IMR-90 (cell line): ENCODE results near the gene FRYL. TPM values are rescaled to one million over a fixed set of nuclear protein-coding genes. Genes with fewer than 3 reads are reported as not detected.

ENCODE experiments used
- ATAC-seq: fragments of 200-7000 bp; cut with Tn5 transposase; 2 replicates; pipeline ENCODE4 v1.9.1; 2020; ENCODE audit warnings: low read depth, mild to moderate bottlenecking, moderate library complexity
- BruUV-seq: library from RNA; stranded (reverse); fragments of 400-500 nt; replicated peaks from 2 replicates; lab custom pipeline; 2021; lab: Mats Ljungman, UMichigan
- CTCF ChIA-PET: fragments of 300-600 bp; formaldehyde crosslinking; extraction: SDS; loops from one replicate; lab custom pipeline; 2021; ENCODE audit warnings: antibody characterized with exemption; lab: Yijun Ruan, JAX
- POLR2A ChIA-PET: fragments of 300-600 bp; sonication (Branson Sonifier 250); formaldehyde crosslinking; loops from one replicate; lab custom pipeline; 2022; ENCODE audit warnings: antibody characterized with exemption; ENCODE audit not compliant: unreplicated experiment; lab: Charles Lee
- DNase-seq: peaks from one replicate; pipeline ENCODE4 v3.0.0; 2013
- H2AFZ ChIP-seq: replicated peaks from 2 replicates; pipeline ENCODE3; 2013; ENCODE audit warnings: low read length, mild to moderate bottlenecking; ENCODE audit not compliant: poor library complexity
- H2AK5ac ChIP-seq: 2 replicates; pipeline ENCODE4 v1.6.1; 2013; ENCODE audit warnings: low read depth, low read length, inconsistent platforms
- H2AK9ac ChIP-seq: replicated peaks from 2 replicates; pipeline ENCODE3; 2013; ENCODE audit warnings: mild to moderate bottlenecking, low read depth, low read length, moderate library complexity; ENCODE audit not compliant: poor library complexity
- H2BK120ac ChIP-seq: 2 replicates; pipeline ENCODE4 v1.6.1; 2013; ENCODE audit warnings: low read depth, low read length, inconsistent platforms
- H2BK15ac ChIP-seq: 3 replicates; pipeline ENCODE4 v1.6.1; 2013; ENCODE audit warnings: low read depth, low read length, inconsistent platforms
- H2BK20ac ChIP-seq: 2 replicates; pipeline ENCODE4 v1.6.1; 2013; ENCODE audit warnings: low read depth, mild to moderate bottlenecking, inconsistent platforms, low read length, moderate library complexity
- H2BK5ac ChIP-seq: 2 replicates; pipeline ENCODE4 v1.6.1; 2013; ENCODE audit warnings: mild to moderate bottlenecking, low read depth, low read length, inconsistent platforms; ENCODE audit not compliant: poor library complexity, severe bottlenecking
- H3K14ac ChIP-seq: replicated peaks from 2 replicates; pipeline ENCODE4 v1.6.1; 2013; ENCODE audit warnings: low read depth, low read length, inconsistent platforms
- H3K18ac ChIP-seq: 2 replicates; pipeline ENCODE4 v1.6.1; 2013; ENCODE audit warnings: low read depth, low read length, control low read depth
- H3K23ac ChIP-seq: 2 replicates; pipeline ENCODE4 v1.6.1; 2013; ENCODE audit warnings: low read depth, low read length, inconsistent platforms
- H3K27ac ChIP-seq: 2 replicates; pipeline ENCODE4 v1.5.1; 2013; ENCODE audit warnings: mild to moderate bottlenecking, control low read depth, low read length; ENCODE audit not compliant: insufficient read depth
- H3K27me3 ChIP-seq: 2 replicates; pipeline ENCODE4 v1.6.1; 2013; ENCODE audit warnings: low read length; ENCODE audit not compliant: control insufficient read depth, insufficient read depth
- H3K36me3 ChIP-seq: 2 replicates; pipeline ENCODE4 v1.6.1; 2013; ENCODE audit warnings: low read length, mixed read lengths; ENCODE audit not compliant: control insufficient read depth, insufficient read depth
- H3K4ac ChIP-seq: 2 replicates; pipeline ENCODE4 v1.6.1; 2013; ENCODE audit warnings: low read depth, low read length, inconsistent platforms
- H3K4me1 ChIP-seq: 2 replicates; pipeline ENCODE4 v1.6.1; 2013; ENCODE audit warnings: low read length, mixed read lengths; ENCODE audit not compliant: control insufficient read depth, insufficient read depth
- H3K4me2 ChIP-seq: 2 replicates; pipeline ENCODE4 v1.6.1; 2013; ENCODE audit warnings: low read depth, mild to moderate bottlenecking, control low read depth, low read length, moderate library complexity
- H3K4me3 ChIP-seq: 2 replicates; pipeline ENCODE4 v1.5.1; 2013; ENCODE audit warnings: low read depth, mild to moderate bottlenecking, control low read depth, low read length, moderate library complexity; ENCODE audit not compliant: insufficient read depth
- H3K56ac ChIP-seq: 2 replicates; pipeline ENCODE4 v1.6.1; 2013; ENCODE audit warnings: low read length, inconsistent platforms; ENCODE audit not compliant: insufficient read depth; ENCODE audit errors: extremely low read depth
- H3K79me1 ChIP-seq, 2 experiments: 2 replicates each; pipeline ENCODE4 v1.6.1; 2013; ENCODE audit warnings: low read length in 2 of 2, inconsistent platforms in 1 of 2, low read depth in 1 of 2
- H3K9ac ChIP-seq: 2 replicates; pipeline ENCODE4 v1.6.1; 2013; ENCODE audit warnings: low read depth, low read length, control low read depth
- H3K9me1 ChIP-seq: 2 replicates; pipeline ENCODE4 v1.6.1; 2013; ENCODE audit warnings: low read length, inconsistent platforms; ENCODE audit not compliant: insufficient read depth
- H3K9me3 ChIP-seq: 2 replicates; pipeline ENCODE4 v1.6.1; 2013; ENCODE audit warnings: low read length; ENCODE audit not compliant: control insufficient read depth, insufficient read depth
- H4K20me1 ChIP-seq: 2 replicates; pipeline ENCODE4 v1.6.1; 2013; ENCODE audit warnings: low read length, inconsistent platforms; ENCODE audit not compliant: insufficient read depth
- H4K5ac ChIP-seq: 2 replicates; pipeline ENCODE4 v1.6.1; 2013; ENCODE audit warnings: mild to moderate bottlenecking, low read depth, low read length, control low read depth
- H4K8ac ChIP-seq, 2 experiments: 2 replicates each; pipeline ENCODE4 v1.6.1; 2013; ENCODE audit warnings: low read depth in 2 of 2, low read length in 2 of 2, control low read depth in 1 of 2, inconsistent platforms in 1 of 2
- H4K91ac ChIP-seq: 2 replicates; pipeline ENCODE4 v1.6.1; 2013; ENCODE audit warnings: low read depth, low read length, inconsistent platforms; ENCODE audit not compliant: insufficient read depth
- BHLHE40 ChIP-seq: fragments of 150-350 bp; IDR thresholded peaks from 2 replicates; pipeline ENCODE4 v1.6.1; 2016; ENCODE audit warnings: mild to moderate bottlenecking, low read depth, low read length
- CEBPB ChIP-seq: IDR thresholded peaks from 2 replicates; pipeline ENCODE4 v1.6.1; 2012; ENCODE audit warnings: low read depth, low read length, improper control_type of control experiment
- CHD1 ChIP-seq: IDR thresholded peaks from 2 replicates; pipeline ENCODE4 v1.6.1; 2012; ENCODE audit warnings: low read depth, low read length, improper control_type of control experiment
- FOS ChIP-seq: fragments of 150-350 bp; IDR thresholded peaks from 2 replicates; pipeline ENCODE4 v1.6.1; 2016; ENCODE audit warnings: low read depth, low read length
- MAFK ChIP-seq: IDR thresholded peaks from 2 replicates; pipeline ENCODE4 v1.6.1; 2012; ENCODE audit warnings: low read depth, low read length, improper control_type of control experiment
- MAZ ChIP-seq: IDR thresholded peaks from 2 replicates; pipeline ENCODE4 v1.6.1; 2012; ENCODE audit warnings: low read depth, mild to moderate bottlenecking, low read length, improper control_type of control experiment, moderate library complexity, borderline replicate concordance
- MXI1 ChIP-seq: IDR thresholded peaks from 2 replicates; pipeline ENCODE4 v1.6.1; 2012; ENCODE audit warnings: low read depth, mild to moderate bottlenecking, low read length, moderate library complexity, borderline replicate concordance
- NFE2L2 ChIP-seq: fragments of 150-350 bp; IDR thresholded peaks from 2 replicates; pipeline ENCODE4 v1.6.1; 2016; ENCODE audit warnings: low read depth, mild to moderate bottlenecking, low read length
- POLR2A ChIP-seq: IDR thresholded peaks from 2 replicates; pipeline ENCODE4 v1.6.1; 2012; ENCODE audit warnings: mild to moderate bottlenecking, low read depth, low read length
- RAD21 ChIP-seq: IDR thresholded peaks from 2 replicates; pipeline ENCODE4 v1.6.1; 2012; ENCODE audit warnings: low read length, improper control_type of control experiment
- RCOR1 ChIP-seq: IDR thresholded peaks from 2 replicates; pipeline ENCODE4 v1.6.1; 2012; ENCODE audit warnings: mild to moderate bottlenecking, low read length, improper control_type of control experiment; ENCODE audit not compliant: insufficient replicate concordance
- RFX5 ChIP-seq: IDR thresholded peaks from 2 replicates; pipeline ENCODE4 v1.8.0; 2012; ENCODE audit warnings: low read depth, mild to moderate bottlenecking, low read length, moderate library complexity
- SMC3 ChIP-seq: fragments of 150-350 bp; IDR thresholded peaks from 2 replicates; pipeline ENCODE4 v1.6.1; 2016; ENCODE audit warnings: low read depth, mild to moderate bottlenecking, antibody characterized with exemption, low read length, moderate library complexity
- WGBS, 2 experiments: methylation state at CpG; one replicate each; pipeline versions ENCODE4 v1.1.5 to v1.1.7; 2013; ENCODE audit warnings: missing lambda C conversion rate in 2 of 2; ENCODE audit not compliant: insufficient read length in 1 of 2; ENCODE audit errors: extremely low coverage in 2 of 2; 5-methylcytosine and 5-hydroxymethylcytosine counted together
- dilution Hi-C: fragments of 300-500 bp; cut with HindIII; formaldehyde crosslinking; loops from one replicate; pipeline ENCODE4 v1.14.3; 2018; ENCODE audit warnings: low sequenced_read_pairs; ENCODE audit not compliant: unreplicated experiment
- in situ Hi-C: fragments of 300-500 bp; cut with MboI; formaldehyde crosslinking; loops from 3 replicates; pipeline ENCODE4 v1.14.3; 2019; ENCODE audit warnings: low sequenced_read_pairs, inconsistent platforms, mixed read lengths
- intact Hi-C: fragments of 100-400 bp; cut with micrococcal nuclease; formaldehyde crosslinking; loops from 2 replicates; pipeline ENCODE4 v1.10.0; 2022
- polyA plus RNA-seq, 3 experiments: library from polyadenylated mRNA; depleted of rRNA; stranded (reverse); fragments of >200 nt; gene quantifications; 2 replicates each; pipeline ENCODE4 v1.2.3, GENCODE V29; 2012; ENCODE audit warnings: low replicate concordance in 1 of 3
- total RNA-seq: library from RNA; depleted of rRNA; stranded (reverse); fragments of >200 nt; gene quantifications from 2 replicates; pipeline ENCODE4 v1.2.3, GENCODE V29; 2012
- TF ChIP-seq, protein P1 (sequence below): fragments of 150-350 bp; IDR thresholded peaks from 2 replicates; pipeline ENCODE4 v1.6.1; 2016; ENCODE audit warnings: low read depth, mild to moderate bottlenecking, low read length, moderate library complexity, borderline replicate concordance
- TF ChIP-seq, protein P2 (sequence below): fragments of 150-350 bp; IDR thresholded peaks from 2 replicates; pipeline ENCODE4 v1.6.1; 2017; ENCODE audit warnings: mild to moderate bottlenecking, antibody characterized with exemption, low read length, low read depth
- TF ChIP-seq, protein P3 (sequence below): conservative IDR thresholded peaks from 2 replicates; pipeline ENCODE4 v1.5.1; 2012; ENCODE audit warnings: mild to moderate bottlenecking, low read depth, low read length, improper control_type of control experiment

Gene FRYL
- total and polyA plus RNA-seq, 2 of the 4 experiments (the other 2 are of a cell fraction): 9.9 to 77.4 TPM

DNA sequence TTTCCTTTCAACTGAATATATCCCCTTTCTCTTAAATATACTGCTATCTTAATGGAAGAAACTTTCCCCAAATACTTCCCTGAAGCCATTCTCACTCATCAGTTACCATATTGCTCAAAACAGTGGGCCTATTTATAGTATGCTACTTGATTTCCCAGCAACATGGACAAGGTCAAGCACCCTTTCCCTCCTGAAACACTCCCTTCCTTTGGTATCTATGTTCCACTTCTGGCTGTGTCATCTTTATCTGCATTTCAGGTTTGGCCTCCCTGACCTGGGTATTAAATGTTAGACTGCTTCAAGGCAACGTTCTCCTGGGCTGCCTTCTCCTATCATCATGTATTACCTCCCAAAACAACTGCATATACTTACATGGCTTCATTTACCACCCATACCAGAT, 188.7 kb downstream of the FRYL start:
- in situ Hi-C loops (loop anchor here (25.0 kb wide), 1 partner anchor 246 kb away; the partner anchor contains the start of gene OCIAD1), dilution Hi-C loops (no loop called here), intact Hi-C loops (no loop called here)
- no peak overlapping the region for H2AFZ ChIP-seq
- H2BK15ac ChIP-seq: no peak overlapping the region
- peaks cover 4% of the 10 kb centered on the region; the same call in 1 of the 2 replicates for H3K9me1 ChIP-seq
- H3K14ac ChIP-seq: no peak overlapping the region
- POLR2A ChIA-PET: no interaction called here
- ATAC-seq (no peak), DNase-seq (no peak)
- BruUV-seq: no TSS peak
- H3K4me1 ChIP-seq: no peaks in the 10 kb centered on the region
- H2BK120ac ChIP-seq: no peak overlapping the region
- H3K4me2 ChIP-seq: no peak overlapping the region
- no peak overlapping the region for H3K18ac ChIP-seq
- no peaks in the 10 kb centered on the region for H4K20me1 ChIP-seq
- H3K36me3 ChIP-seq: peaks cover 9% of the 10 kb centered on the region
- H2BK20ac ChIP-seq: no peak overlapping the region
- TF ChIP-seq RCOR1: no peak
- TF ChIP-seq MXI1: no peak
- TF ChIP-seq, protein P1, sequence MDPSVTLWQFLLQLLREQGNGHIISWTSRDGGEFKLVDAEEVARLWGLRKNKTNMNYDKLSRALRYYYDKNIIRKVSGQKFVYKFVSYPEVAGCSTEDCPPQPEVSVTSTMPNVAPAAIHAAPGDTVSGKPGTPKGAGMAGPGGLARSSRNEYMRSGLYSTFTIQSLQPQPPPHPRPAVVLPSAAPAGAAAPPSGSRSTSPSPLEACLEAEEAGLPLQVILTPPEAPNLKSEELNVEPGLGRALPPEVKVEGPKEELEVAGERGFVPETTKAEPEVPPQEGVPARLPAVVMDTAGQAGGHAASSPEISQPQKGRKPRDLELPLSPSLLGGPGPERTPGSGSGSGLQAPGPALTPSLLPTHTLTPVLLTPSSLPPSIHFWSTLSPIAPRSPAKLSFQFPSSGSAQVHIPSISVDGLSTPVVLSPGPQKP: no peak
- no peak for TF ChIP-seq CEBPB
- no peak for TF ChIP-seq SMC3
- TF ChIP-seq FOS: no peak
- TF ChIP-seq MAZ: no peak
- no peak for TF ChIP-seq POLR2A
- TF ChIP-seq CHD1: no peak
- TF ChIP-seq NFE2L2: no peak
- no peak for TF ChIP-seq BHLHE40
- TF ChIP-seq, protein P2, sequence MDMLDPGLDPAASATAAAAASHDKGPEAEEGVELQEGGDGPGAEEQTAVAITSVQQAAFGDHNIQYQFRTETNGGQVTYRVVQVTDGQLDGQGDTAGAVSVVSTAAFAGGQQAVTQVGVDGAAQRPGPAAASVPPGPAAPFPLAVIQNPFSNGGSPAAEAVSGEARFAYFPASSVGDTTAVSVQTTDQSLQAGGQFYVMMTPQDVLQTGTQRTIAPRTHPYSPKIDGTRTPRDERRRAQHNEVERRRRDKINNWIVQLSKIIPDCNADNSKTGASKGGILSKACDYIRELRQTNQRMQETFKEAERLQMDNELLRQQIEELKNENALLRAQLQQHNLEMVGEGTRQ: no peak
- TF ChIP-seq, protein P3, sequence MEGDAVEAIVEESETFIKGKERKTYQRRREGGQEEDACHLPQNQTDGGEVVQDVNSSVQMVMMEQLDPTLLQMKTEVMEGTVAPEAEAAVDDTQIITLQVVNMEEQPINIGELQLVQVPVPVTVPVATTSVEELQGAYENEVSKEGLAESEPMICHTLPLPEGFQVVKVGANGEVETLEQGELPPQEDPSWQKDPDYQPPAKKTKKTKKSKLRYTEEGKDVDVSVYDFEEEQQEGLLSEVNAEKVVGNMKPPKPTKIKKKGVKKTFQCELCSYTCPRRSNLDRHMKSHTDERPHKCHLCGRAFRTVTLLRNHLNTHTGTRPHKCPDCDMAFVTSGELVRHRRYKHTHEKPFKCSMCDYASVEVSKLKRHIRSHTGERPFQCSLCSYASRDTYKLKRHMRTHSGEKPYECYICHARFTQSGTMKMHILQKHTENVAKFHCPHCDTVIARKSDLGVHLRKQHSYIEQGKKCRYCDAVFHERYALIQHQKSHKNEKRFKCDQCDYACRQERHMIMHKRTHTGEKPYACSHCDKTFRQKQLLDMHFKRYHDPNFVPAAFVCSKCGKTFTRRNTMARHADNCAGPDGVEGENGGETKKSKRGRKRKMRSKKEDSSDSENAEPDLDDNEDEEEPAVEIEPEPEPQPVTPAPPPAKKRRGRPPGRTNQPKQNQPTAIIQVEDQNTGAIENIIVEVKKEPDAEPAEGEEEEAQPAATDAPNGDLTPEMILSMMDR: no peak
- TF ChIP-seq MAFK: no peak
- no peak for TF ChIP-seq RFX5
- TF ChIP-seq RAD21: no peak
- no peak overlapping the region for H3K23ac ChIP-seq
- H3K79me1 ChIP-seq: peaks cover 2 to 5% of the 10 kb centered on the region in 2 experiments; a peak in 1 of 4 replicates
- H4K91ac ChIP-seq: no peak overlapping the region
- H4K5ac ChIP-seq: no peak overlapping the region
- no peak overlapping the region for H3K56ac ChIP-seq
- no peak overlapping the region for H3K4ac ChIP-seq
- no peak overlapping the region for H4K8ac ChIP-seq
- H2AK5ac ChIP-seq: no peak overlapping the region
- H3K27ac ChIP-seq: no peak overlapping the region
- H2BK5ac ChIP-seq: no peak overlapping the region
- WGBS, 2 experiments: no CpG with 5 or more reads among the region's 1 CpG
- H2AK9ac ChIP-seq: no peak overlapping the region
- no peaks in the 10 kb centered on the region for H3K27me3 ChIP-seq
- CTCF ChIA-PET: no interaction called here
- H3K4me3 ChIP-seq: no peak overlapping the region
- no peaks in the 10 kb centered on the region for H3K9me3 ChIP-seq
- no peak overlapping the region for H3K9ac ChIP-seq
